Measurements from ENCODE around the gene ZNF296. TPM values are rescaled to one million over a fixed set of nuclear protein-coding genes. Genes with fewer than 3 reads are reported as not detected.

ZNF296 gene
- 0.33 and 0.48 TPM in 2 replicates for total RNA-seq

GRCh38 chr19:45076029-45076850, at the start of gene ZNF296:
ZNF296 (minus strand) TSS chr19:45076478; CDS start chr19:45076373, 105 bp downstream.

DNA sequence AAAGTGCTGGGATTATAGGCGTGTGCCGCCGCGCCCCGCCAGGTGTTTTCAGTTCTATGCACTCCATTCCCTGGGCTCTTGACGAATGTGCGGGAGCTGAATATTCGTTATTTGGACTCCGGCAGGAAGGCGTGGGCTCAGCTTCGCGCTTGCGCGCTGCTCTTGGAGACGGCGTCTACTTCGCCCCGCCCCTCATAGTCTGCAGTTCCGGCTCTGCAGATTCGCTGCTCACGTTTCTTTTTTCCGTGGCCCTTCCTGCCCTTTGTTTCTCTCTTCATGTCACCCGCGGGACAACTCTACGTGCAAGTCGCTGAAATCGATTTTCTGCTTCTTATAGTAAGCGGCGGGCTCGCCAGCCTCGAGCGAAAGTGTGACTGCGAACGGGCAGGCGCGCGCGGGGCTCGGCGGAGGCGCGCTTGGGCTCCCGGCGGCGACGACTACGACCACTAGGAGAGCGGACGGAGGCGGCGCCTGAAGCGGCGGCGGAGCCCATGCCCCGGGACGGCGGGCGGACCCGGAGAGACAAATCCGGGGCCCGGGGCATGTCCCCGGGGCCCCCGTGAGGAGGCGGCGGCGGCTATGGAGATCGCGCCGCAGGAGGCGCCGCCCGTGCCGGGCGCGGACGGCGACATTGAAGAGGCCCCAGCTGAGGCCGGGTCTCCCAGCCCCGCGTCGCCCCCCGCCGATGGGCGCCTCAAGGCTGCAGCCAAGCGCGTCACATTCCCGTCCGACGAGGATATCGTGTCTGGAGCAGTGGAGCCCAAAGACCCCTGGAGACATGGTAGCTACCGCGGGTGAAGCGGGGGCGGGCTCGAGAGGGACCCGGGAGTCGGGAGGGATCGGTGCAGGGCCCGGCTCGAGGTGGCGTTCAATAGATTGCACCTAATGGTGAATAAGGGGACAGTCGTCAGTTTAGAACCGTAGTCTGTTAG, 16.7 kb upstream of the ZNF296 start, which contains the start of gene PPP1R37:
Gene PPP1R37 (plus strand): TSS at position 433 of the 932 bp plus-strand sequence. CDS start 147 bp downstream, at position 580.

GRCh38 chr19:45079063-45079910, 3.0 kb upstream of the ZNF296 start, which contains the start of gene GEMIN7:
GEMIN7 (plus strand) TSS chr19:45079260; CDS start chr19:45090115, 10,855 bp downstream.

DNA sequence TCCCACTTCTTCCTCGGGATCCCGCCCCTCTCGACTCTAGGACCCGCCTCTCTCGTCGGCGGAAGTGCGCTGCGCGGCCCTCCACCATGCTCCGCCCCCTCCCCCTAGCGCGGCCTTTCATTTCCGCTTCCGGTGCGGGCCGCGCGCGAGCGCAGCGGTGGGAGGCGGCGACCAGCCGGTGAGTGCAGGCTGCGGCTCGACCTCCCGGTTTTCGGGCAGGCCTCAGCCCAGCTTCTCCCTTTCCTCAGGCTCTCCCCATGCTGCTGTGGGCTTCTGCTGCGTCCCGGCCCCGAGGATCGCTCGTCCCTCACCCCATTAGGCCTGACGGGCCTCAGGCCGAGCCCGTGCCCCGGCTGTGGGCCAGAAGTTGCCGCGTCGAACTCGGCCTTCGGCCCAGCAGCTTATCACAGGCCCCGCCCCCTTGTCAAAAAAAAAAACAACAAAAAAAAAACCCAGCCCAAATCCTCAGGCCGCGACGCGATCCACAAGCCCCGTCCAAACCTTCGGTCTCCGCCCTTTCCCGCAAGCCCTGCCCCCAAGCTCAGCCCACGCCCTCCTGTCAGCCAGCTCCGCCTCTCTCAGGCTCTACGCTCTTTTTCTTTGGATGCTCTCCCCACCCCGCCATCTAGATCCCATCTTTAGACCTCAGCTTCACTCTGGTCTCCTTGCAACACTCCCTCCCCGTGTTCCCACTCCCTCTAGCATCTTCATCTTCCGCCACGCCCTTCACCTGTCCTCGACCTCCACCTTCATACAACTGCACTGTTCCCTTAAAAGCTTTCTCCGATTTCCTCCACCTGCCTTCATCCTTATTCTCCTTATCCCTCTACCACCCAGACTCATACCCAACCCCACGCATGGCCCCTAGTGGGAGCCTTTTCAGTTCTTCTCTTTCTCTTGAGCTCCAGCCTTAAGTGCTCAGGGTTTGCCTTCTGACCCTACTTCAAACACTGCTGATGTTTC, 37.1 kb downstream of the ZNF296 start, which contains the start of gene CLASRP:
Gene CLASRP (plus strand): TSS at position 115 of the 963 bp plus-strand sequence. CDS start 1,168 bp downstream, outside the sequence.

Small RNAs within 50 kb of the gene (small RNA-seq; reads per million reads assigned to genes)
- not detected for gene RNU6-611P

Other genes starting within 250 kb of the ZNF296 start
- gene NECTIN2, start 230.2 kb downstream of the ZNF296 start, total RNA-seq, result 141 and 176 TPM in 2 replicates
- gene TOMM40, start 185.2 kb downstream of the ZNF296 start, total RNA-seq, result 88.1 and 88.8 TPM in 2 replicates
- gene APOE, start 170.7 kb downstream of the ZNF296 start, total RNA-seq, result 0.67 and 0.98 TPM in 2 replicates
- gene APOC1, start 161.9 kb downstream of the ZNF296 start, total RNA-seq, result 0.33 and 0.86 TPM in 2 replicates
- gene APOC4, start 134.2 kb downstream of the ZNF296 start, total RNA-seq, result not detected in 2 replicates
- gene APOC2, start 130.4 kb downstream of the ZNF296 start, total RNA-seq, result not detected in 2 replicates
- 51.3 and 58.8 TPM in 2 replicates for gene CLPTM1, start 121.1 kb downstream of the ZNF296 start, total RNA-seq
- gene RELB, start 75.0 kb downstream of the ZNF296 start, total RNA-seq, result 12.4 and 14.7 TPM in 2 replicates
- gene CLASRP, start 37.4 kb downstream of the ZNF296 start, total RNA-seq, result 19.6 and 31.4 TPM in 2 replicates
- 21.6 and 27.9 TPM in 2 replicates for gene GEMIN7, start 2.8 kb upstream of the ZNF296 start, total RNA-seq
- gene PPP1R37, start 16.7 kb upstream of the ZNF296 start, total RNA-seq, result 37.4 and 50.3 TPM in 2 replicates
- gene NKPD1, start 84.5 kb upstream of the ZNF296 start, total RNA-seq, result 0.65 TPM in 1 of 2 replicates, not detected in the other
- 11.9 and 28.4 TPM in 2 replicates for gene TRAPPC6A, start 101.8 kb upstream of the ZNF296 start, total RNA-seq
- 8.8 and 9.1 TPM in 2 replicates for gene BLOC1S3, start 102.3 kb upstream of the ZNF296 start, total RNA-seq
- gene EXOC3L2, start 168.9 kb upstream of the ZNF296 start, total RNA-seq, result 0.38 and 1.6 TPM in 2 replicates
- gene MARK4, start 174.8 kb upstream of the ZNF296 start, total RNA-seq, result 20.4 and 32.7 TPM in 2 replicates
- gene CKM, start 246.4 kb upstream of the ZNF296 start, total RNA-seq, result not detected in 2 replicates